GM12801 (cell line): ENCODE data around the gene YTHDC1.

Experiments used
- TF ChIP-seq, protein P1 (sequence below): IDR thresholded peaks from one replicate; pipeline ENCODE4 v1.5.1; 2011; ENCODE audit warnings: control low read depth; ENCODE audit not compliant: insufficient read length; ENCODE audit errors: extremely low read depth

The YTHDC1 gene

DNA sequence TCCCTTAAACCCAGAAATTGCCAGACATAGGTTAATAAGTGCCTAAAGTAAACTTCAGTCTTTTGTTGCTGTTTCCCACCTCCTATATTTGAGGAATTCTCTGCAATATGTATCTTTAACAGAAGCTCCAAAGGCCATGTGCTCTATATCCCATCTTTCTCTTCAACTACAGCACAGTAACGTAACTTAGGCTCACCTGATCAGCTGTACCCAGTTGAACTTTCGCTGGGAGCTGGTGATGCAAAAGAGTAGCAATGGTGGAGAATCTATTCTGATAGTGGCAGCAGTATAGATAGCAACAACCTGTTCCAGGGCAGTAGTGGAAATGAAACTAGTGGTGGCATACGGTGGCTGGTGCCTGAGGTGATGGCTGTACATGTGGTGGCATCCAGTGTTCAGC, 33.2 kb upstream of the YTHDC1 start:
- TF ChIP-seq, protein P1, sequence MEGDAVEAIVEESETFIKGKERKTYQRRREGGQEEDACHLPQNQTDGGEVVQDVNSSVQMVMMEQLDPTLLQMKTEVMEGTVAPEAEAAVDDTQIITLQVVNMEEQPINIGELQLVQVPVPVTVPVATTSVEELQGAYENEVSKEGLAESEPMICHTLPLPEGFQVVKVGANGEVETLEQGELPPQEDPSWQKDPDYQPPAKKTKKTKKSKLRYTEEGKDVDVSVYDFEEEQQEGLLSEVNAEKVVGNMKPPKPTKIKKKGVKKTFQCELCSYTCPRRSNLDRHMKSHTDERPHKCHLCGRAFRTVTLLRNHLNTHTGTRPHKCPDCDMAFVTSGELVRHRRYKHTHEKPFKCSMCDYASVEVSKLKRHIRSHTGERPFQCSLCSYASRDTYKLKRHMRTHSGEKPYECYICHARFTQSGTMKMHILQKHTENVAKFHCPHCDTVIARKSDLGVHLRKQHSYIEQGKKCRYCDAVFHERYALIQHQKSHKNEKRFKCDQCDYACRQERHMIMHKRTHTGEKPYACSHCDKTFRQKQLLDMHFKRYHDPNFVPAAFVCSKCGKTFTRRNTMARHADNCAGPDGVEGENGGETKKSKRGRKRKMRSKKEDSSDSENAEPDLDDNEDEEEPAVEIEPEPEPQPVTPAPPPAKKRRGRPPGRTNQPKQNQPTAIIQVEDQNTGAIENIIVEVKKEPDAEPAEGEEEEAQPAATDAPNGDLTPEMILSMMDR: no peak

GRCh38 chr4:68378226-68378625, 28.3 kb upstream of the YTHDC1 start:
- TF ChIP-seq, protein P1: no peak

DNA sequence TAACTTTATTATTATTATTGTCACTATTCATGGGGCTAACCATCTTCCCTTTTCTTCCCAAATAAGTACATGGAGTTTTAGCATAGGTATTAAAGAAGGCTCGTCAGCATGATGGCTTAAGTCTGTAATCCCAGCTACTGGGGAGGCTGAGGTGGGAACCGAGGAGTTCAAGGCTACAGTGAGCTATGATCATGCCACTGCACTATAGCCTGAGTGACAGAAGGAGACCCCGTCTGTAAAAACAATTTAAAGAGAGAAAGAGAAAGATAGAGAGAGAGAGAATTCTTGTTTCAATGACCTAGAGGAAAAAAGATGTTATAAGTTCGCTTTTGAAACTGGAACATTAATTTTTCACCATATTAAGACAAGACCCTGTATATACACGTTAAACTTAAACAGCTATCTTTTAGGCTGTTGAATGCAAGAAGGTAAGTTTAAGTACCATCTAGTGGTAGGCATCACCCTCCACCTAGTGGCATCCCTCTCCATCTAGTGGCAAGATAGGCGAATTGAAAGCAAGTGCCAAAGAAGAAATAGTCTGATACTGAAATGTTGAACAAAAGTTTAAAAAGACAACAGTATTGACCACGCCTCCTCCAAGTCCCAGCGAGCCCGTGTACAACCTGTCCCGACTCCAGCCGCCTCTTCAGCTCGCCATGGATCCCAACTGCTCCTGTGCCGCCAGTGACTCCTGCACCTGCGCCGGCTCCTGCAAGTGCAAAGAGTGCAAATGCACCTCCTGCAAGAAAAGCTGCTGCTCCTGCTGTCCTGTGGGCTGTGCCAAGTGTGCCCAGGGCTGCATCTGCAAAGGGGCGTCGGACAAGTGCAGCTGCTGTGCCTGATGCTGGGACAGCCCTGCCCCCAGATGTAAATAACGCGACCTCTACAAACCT, 26.0 kb upstream of the YTHDC1 start:
- TF ChIP-seq, protein P1: no peak

DNA sequence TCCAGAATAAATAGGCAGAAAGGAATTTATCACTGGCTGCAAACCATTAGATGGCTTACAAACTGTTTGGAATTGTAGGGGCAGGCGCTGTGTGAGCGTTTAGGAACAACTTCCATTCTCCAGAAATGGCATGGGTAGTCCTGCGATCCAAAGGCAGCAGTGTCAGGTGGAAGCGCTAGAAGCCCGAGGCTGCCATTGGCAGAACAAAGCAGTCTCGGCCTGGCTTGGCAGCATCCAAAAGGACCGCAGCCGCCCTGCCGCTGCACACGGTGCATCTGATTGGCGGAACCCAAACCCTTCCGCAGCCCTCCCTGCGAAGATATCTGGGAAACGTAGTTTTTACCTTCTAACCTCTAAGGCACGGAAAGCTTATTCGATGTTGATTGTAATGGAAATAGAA, 23.6 kb upstream of the YTHDC1 start:
- TF ChIP-seq, protein P1: no peak

- TF ChIP-seq, protein P1: no peak
These were observed 22.7 kb upstream of the YTHDC1 start for GRCh38 chr4:68372588-68372987.

- TF ChIP-seq, protein P1: no peak
These were observed 19.4 kb upstream of the YTHDC1 start for GRCh38 chr4:68369142-68369805.

DNA sequence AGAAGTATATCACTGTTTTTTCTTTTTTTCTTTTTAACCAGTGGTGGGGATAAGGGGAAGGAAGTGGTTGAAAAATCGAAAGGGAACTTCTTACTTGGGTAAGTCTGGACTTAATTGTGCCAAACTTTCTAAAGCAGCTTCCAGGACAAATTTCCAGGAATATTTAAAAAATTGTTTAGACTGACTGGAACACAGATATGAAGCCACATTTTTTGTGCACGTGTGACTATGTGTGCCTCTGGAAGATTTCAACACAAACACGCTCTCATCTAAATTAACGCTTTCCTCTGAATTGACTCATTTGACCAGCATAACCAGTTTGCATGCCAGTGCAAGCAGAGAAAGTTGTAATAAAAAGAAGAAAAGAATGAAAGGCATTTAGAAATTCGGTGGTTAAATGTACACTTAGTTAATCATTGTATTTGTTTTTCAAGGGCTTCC, 18.8 kb upstream of the YTHDC1 start:
- TF ChIP-seq, protein P1: no peak
